Endothelial cell of umbilical vein (primary cell): ENCODE data around the gene KRTAP4-11.

Experiments
- CTCF ChIP-seq, 2 donors: IDR thresholded peaks; 1 replicate in 1 of 2; 2 replicates in 1 of 2; pipeline ENCODE4 v1.5.1; 2011; ENCODE audit warnings: low read length in 2 of 2, mild to moderate bottlenecking in 2 of 2, moderate library complexity in 2 of 2, control low read depth in 1 of 2, inconsistent platforms in 1 of 2, low read depth in 1 of 2; ENCODE audit not compliant: insufficient read depth in 1 of 2; ENCODE audit errors: extremely low read depth in 1 of 2
- EZH2 ChIP-seq: IDR thresholded peaks from 2 replicates; pipeline ENCODE4 v1.6.1; 2012; ENCODE audit warnings: borderline replicate concordance, low read depth, mild to moderate bottlenecking, moderate library complexity, low read length, inconsistent platforms; ENCODE audit not compliant: severe bottlenecking
- FOS ChIP-seq: IDR thresholded peaks from 2 replicates; pipeline ENCODE4 v1.6.1; 2011; ENCODE audit warnings: mild to moderate bottlenecking, low read length, moderate library complexity, borderline replicate concordance; ENCODE audit not compliant: insufficient read depth
- JUN ChIP-seq: IDR thresholded peaks from 2 replicates; pipeline ENCODE4 v1.6.1; 2011; ENCODE audit warnings: borderline replicate concordance, low read depth; ENCODE audit not compliant: insufficient read length, insufficient read depth
- POLR2AphosphoS5 ChIP-seq: IDR thresholded peaks from 2 replicates; pipeline ENCODE4 v1.6.1; 2012; ENCODE audit warnings: low read depth, mild to moderate bottlenecking, control low read depth, low read length, moderate library complexity; ENCODE audit not compliant: insufficient read depth

GRCh38 chr17:41116297-41116696 is 1.9 kb downstream of the KRTAP4-11 start:
- TF ChIP-seq JUN (no peak), EZH2 (no peak), POLR2AphosphoS5 (no peak), CTCF (IDR thresholded peaks at IDR 0.05; ENCODE audit: extremely low read depth in 1 of 2, insufficient read depth in 1 of 2, low read depth in 1 of 2, low read length in 2 of 2) (no peak), FOS (no peak)
